Measurements from ENCODE around the gene CEND1. TPM values are rescaled to one million over a fixed set of nuclear protein-coding genes. Genes with fewer than 3 reads are reported as not detected.

Gene CEND1
- total and polyA plus RNA-seq, 2 experiments from 2014 or later = not detected

- H3K27ac ChIP-seq = no peak overlapping the region
- DNase-seq (ENCODE audit: low spot score) = no peak
- no peaks in the 10 kb centered on the region for H3K9me2 ChIP-seq (replicated peaks; ENCODE audit: insufficient read depth)
- no peak overlapping the region for H3K4me3 ChIP-seq
- H3K36me3 ChIP-seq (replicated peaks; ENCODE audit: insufficient read depth, low read depth) = no peaks in the 10 kb centered on the region
- H3K4me1 ChIP-seq (ENCODE audit: insufficient read depth) = peaks cover 31% of the 10 kb centered on the region
- H3K4me2 ChIP-seq = no peak overlapping the region
- H2AFZ ChIP-seq = no peak overlapping the region
- H3K27me3 ChIP-seq = no peaks in the 10 kb centered on the region
- 98% methylated on average over 16 of the region's 16 CpGs for WGBS (ENCODE audit: low lambda C conversion rate, missing lambda C conversion rate)
- peaks cover 21% of the 10 kb centered on the region for H4K20me1 ChIP-seq (ENCODE audit: insufficient read depth, poor library complexity, severe bottlenecking)
- TF ChIP-seq CTCF (IDR thresholded peaks at IDR 0.05; ENCODE audit: poor library complexity) (no peak), EZH2phosphoT487 (IDR thresholded peaks at IDR 0.05; ENCODE audit: low read depth, severe bottlenecking, unreplicated experiment) (no peak), EZH2 (IDR thresholded peaks at IDR 0.05; ENCODE audit: borderline replicate concordance) (no peak)
- peaks cover 40% of the 10 kb centered on the region for H3K79me2 ChIP-seq
- H3K9me3 ChIP-seq (ENCODE audit: low read depth) = no peaks in the 10 kb centered on the region
These were observed 9.8 kb downstream of the CEND1 start for GRCh38 chr11:779955-780532.

- WGBS (ENCODE audit: low lambda C conversion rate, missing lambda C conversion rate) = 95% methylated on average over 23 of the region's 23 CpGs
- Histone ChIP-seq H4K20me1 (ENCODE audit: insufficient read depth, poor library complexity, severe bottlenecking) (peaks cover 27% of the 10 kb centered on the region), H2AFZ (no peak overlapping the region)
These were observed 10.6 kb downstream of the CEND1 start for GRCh38 chr11:778976-779954.

More at GRCh38 chr11:778976-779954, 10.6 kb downstream of the CEND1 start:
- peaks cover 31% of the 10 kb centered on the region for H3K4me1 ChIP-seq (ENCODE audit: insufficient read depth)
- H3K9me3 ChIP-seq (ENCODE audit: low read depth) = no peaks in the 10 kb centered on the region
- peaks cover 48% of the 10 kb centered on the region for H3K79me2 ChIP-seq
- no peak overlapping the region for H3K4me3 ChIP-seq
- no peak for DNase-seq (ENCODE audit: low spot score)
- H3K36me3 ChIP-seq (replicated peaks; ENCODE audit: insufficient read depth, low read depth) = no peaks in the 10 kb centered on the region
- H3K27me3 ChIP-seq = no peaks in the 10 kb centered on the region
- H3K27ac ChIP-seq = no peak overlapping the region
- no peaks in the 10 kb centered on the region for H3K9me2 ChIP-seq (replicated peaks; ENCODE audit: insufficient read depth)
- TF ChIP-seq EZH2 (IDR thresholded peaks at IDR 0.05; ENCODE audit: borderline replicate concordance) = no peak
- no peak for TF ChIP-seq CTCF (IDR thresholded peaks at IDR 0.05; ENCODE audit: poor library complexity)
- TF ChIP-seq EZH2phosphoT487 (IDR thresholded peaks at IDR 0.05; ENCODE audit: low read depth, severe bottlenecking, unreplicated experiment) = no peak
- H3K4me2 ChIP-seq = no peak overlapping the region

All from hepatocyte (in vitro differentiated cells).